ENCODE data around the gene BUD31.
"Not testable (repeated sequence)": the region's sequence is repeated elsewhere in the genome, so short reads cannot be mapped to it uniquely, and the experiment has no call there.

Gene BUD31

GRCh38 chr7:99422186-99422585, 13.4 kb downstream of the BUD31 start:
- no peak overlapping the region for H3K4me3 ChIP-seq (ENCODE audit: low read depth, low read length)
- no peak for TF ChIP-seq CTCF (IDR thresholded peaks at IDR 0.05; ENCODE audit: borderline replicate concordance, insufficient read depth, low read depth, low read length)

DNA sequence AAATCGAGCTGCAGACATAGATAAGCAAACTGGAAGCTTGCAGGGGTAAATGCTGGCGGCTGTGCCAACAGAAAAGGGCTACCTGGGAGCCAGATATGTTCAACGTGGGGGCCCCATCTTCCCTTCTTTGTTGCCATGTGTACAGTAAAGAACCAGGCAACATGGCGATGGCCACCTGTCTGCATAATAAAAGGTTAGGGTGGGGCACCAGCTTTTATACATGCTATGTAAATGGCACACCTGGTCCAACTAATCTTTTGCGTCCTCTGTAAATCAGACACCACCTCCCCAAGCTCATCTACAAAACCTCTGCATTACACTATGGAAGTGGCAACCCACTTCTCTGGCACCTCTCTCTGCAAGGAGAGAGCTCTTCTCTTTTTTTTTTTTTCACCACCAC, 13.9 kb downstream of the BUD31 start:
- no peak overlapping the region for H3K4me3 ChIP-seq (ENCODE audit: low read depth, low read length)
- TF ChIP-seq CTCF (IDR thresholded peaks at IDR 0.05; ENCODE audit: borderline replicate concordance, insufficient read depth, low read depth, low read length): no peak

DNA sequence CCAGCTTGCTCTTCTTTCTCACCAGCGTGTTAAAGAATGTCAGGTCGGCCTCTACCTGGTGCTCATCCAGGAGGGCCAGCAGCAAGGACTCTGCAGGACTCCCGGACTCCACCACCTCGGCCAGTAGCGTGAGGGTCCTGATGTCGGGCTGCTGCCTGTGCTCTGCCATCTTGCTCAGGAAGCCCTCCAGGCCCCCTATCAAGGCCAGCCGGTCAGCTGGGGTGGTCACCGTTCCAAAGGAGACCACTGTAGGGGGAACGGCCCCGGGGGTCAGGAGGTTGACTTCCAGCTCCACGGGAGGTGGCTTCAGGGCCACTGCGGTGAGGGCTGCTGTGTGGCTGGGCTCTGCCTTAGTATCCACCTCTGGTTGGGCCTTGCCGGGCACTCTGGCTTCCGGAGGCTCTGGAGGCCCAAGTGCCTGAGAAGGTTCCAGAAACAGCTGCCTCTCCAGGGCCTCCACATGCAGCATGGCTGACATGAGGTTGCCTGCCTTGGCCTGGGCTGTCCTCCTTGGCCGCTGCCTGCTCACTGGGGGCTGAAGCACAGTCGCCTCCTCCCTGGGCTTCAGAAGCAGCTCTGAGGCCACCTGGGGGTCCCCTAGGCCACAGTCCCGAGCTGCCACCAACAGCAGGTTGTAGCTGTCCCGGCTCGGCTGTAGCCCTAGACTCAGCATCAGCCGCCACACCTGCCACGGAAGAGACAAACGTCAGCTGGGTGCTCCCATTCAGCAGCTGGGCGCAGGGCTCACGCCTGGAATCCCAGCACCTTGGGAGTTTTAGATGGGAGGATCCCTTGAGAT, 16.4 kb downstream of the BUD31 start:
- H3K4me3 ChIP-seq (ENCODE audit: low read depth, low read length): no peak overlapping the region
- no peak for TF ChIP-seq CTCF (IDR thresholded peaks at IDR 0.05; ENCODE audit: borderline replicate concordance, insufficient read depth, low read depth, low read length)

- TF ChIP-seq CTCF (IDR thresholded peaks at IDR 0.05; ENCODE audit: borderline replicate concordance, insufficient read depth, low read depth, low read length): no peak
- no peak overlapping the region for H3K4me3 ChIP-seq (ENCODE audit: low read depth, low read length)
These were observed 20.3 kb downstream of the BUD31 start for GRCh38 chr7:99428972-99429566.

DNA sequence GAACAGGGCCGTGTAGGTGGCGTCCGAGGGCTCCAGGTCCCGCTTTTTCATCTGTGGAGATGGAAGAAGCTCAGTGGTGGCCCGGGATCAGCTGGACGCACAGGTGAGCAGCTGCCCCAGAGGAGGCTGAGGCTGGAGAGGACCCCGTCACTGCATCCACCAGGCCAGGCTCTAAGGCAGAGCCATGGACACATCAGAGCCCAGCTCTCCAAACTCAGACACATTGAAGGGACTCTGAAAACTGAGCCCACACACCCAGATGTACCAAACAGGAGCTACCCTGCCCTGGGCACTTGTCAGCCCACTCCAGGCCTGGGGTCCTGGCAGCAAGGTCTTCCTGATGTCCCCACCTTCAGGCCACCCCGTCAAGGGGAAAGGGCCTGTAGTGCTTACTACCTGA, 21.0 kb downstream of the BUD31 start:
- H3K4me3 ChIP-seq (ENCODE audit: low read depth, low read length): no peak overlapping the region
- no peak for TF ChIP-seq CTCF (IDR thresholded peaks at IDR 0.05; ENCODE audit: borderline replicate concordance, insufficient read depth, low read depth, low read length)

GRCh38 chr7:99431756-99432540, 23.2 kb downstream of the BUD31 start:
- not testable (repeated sequence) for H3K4me3 ChIP-seq (ENCODE audit: low read depth, low read length)

GRCh38 chr7:99433158-99433557, 24.4 kb downstream of the BUD31 start:
- no peak overlapping the region for H3K4me3 ChIP-seq (ENCODE audit: low read depth, low read length)
- TF ChIP-seq CTCF (IDR thresholded peaks at IDR 0.05; ENCODE audit: borderline replicate concordance, insufficient read depth, low read depth, low read length): no peak
